NCI-H1105 (cell line): ENCODE results near the gene PTPRN2.

Experiments used
- DNase-seq: peaks from one replicate; lab custom pipeline; 2025; lab: John Stamatoyannopoulos, UW

Gene PTPRN2

DNA sequence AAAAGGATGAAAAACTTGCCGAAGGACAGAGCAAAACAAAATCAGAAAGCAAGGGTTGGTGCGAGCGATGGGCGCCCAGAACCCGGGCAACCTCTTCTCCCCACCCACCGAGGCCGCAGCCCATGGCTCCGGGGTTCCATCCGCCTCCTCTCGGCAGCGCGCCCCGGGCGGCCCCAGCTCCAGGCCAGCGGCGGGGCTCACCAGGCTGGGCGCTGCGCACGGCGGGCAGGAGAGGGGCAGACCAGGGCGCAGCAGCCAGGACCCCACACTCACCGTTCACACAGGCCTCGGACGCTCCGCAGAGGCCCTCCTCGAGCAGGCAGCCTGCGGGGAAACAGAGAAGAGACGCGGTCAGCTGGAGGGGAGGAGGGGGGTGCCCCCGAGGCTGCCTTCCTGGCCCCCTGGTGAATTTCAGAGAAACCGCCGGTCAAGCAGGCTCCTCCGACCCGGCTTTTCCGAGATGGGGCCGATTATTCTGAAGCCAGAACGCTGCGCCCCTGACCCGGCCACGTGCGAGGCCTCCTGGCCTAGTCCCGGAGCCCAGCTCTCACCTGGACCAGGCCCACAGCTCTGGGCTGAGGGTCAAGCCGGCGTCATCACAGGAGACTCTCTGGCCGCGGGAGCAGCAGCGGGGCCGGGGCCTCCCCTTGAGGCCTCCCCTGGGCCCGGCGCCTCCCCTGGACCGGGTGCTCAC lies 98.0 kb downstream of the PTPRN2 start:
- no peak for DNase-seq

DNA sequence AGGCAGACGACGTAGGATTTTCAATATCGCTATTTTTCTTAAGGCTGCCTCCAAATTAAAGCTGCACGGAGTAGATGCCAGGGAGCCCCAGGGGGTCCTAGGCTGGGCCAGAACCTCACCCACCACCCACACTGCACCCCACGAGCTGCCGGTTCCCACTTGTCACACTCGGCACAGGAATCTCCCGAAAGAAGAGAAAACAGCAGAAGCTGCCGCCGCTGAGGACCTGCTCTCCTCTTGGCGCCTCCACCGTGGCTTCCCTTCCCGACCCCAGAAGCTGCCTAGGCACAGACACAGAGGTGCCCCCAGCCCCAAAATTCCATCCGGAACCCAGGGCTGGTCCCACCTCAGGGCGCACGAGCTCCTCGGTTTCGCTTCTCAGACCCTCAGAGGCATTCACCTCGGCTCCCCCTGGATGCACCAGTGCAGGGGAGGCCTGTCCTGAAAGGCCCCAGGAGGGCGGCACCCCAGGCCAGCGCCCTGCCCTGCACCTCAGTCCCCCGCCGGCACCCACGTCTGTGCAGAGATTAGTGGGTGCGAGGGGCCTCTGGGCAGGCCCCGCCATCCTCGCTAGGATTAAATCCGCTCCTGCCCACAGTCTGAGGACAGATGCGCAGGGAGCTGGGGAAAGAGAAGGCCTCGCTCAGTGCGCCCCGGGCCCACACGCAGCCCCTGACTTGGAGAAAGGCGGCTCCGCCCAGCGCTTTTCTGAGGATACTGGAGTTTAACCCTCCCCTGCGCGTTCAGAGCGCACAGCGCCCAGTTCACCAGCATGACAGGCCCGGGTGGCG lies 99.2 kb downstream of the PTPRN2 start:
- DNase-seq: no peak

DNA sequence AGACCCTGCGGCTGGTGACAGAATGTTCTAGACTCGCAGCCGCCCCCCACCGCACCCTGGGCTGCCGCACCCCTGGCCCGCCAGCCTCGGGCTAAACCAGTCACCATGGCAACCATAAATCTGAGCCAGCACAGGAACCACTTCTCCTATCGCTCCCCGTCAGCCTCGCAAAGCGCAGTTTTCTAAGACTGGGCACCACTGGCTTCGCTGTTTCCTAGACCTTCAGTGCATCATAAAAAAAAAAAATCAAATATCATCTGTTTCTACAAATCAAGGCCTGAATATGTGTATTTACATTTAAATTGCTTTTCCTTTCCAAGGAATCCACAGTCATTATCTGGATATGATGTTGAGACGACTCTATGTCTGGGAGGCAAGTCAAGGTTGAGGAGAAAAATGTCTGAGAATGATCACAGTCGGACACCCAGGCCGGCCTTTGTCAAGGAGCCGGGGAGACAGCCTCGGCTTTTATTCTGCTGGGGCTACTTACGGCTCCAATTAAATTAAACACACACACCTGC lies 99.9 kb downstream of the PTPRN2 start:
- DNase-seq: peak; percentile 56

DNA sequence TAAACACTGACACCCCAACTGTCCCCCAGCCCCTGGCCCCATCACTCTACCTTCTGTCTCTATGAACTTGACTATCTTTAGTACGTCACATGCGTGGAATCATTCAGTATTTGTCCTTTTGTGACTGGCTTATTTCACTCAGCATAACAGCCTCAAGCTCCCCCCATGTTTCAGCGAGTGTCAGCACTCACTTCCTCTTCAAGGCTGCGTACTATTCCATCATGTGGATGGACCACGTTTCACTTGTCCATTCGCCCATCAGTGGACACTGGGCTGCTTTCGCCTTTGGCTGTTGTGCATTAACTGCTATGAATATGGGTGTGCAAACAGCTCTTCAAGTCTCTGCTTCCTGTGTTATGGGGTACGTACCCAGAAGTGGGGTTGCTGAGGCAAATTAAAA lies 100.7 kb downstream of the PTPRN2 start:
- DNase-seq: no peak

DNA sequence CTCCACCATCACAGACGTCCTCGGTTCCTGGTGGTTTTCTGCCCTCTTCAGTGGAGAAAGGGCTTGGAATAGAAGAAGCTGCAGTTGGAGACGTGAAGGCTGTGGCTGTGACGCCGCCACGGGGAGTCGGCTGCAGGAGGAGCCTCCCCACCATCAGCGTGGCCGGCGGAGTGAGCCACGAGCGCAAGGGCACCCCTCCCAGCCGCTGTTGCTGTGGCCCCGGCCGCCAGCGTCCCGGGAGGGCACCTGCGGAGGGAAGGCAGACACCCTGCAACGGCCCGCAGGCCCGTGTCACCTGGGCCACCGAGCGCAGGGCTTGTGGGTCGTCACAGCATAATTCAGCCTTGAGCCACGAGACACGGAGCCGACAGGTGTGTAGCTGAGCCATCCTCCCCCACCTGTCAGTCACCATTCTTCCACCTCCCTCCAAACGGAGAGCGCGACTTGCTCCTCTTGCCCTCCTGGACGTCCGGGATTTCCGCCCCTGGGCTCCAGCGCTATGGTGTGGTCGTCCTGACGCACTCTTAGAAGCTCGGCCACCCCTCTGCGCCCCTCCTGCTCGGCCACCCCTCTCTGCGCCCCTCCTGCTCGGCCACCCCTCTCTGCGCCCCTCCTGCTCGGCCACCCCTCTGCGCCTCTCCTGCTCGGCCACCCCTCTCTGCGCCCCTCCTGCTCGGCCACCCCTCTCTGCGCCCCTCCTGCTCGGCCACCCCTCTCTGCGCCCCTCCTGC lies 102.7 kb downstream of the PTPRN2 start:
- no peak for DNase-seq

DNA sequence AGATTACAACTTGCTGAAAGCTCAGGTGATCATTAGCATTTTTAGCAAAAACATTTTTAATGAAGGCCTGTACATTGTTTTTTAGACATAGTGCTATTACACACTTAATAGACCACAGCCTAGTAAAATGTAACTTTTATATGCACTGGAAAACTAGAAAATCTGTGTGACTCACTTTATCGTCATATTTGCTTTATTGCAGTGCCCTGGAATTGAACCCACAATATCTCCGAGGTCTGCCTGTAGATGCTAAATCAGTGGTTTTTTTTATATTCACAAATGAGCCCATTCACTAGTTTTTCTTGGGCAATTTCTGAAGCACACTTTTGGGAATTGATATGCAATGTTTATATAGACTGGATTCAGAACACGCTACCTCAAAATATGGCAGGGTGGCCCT lies 105.1 kb downstream of the PTPRN2 start:
- no peak for DNase-seq

DNA sequence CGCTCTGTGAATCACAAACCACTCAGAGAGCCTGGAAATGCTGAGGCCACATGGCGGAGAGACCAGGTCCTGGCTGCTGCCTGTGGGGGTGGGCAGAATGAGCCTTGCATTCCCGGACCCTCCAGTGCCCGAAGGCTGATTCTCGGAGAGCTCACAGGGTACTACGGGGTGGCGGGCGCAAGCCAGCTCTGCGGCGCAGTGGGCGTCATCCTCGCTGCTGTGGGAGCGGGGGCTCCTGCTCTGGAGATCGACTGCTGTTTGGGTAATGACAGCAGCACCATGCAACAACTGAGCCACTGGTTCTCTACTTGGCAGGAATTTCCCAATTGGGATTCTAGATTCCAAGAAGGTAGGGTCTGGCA lies 108.0 kb downstream of the PTPRN2 start:
- no peak for DNase-seq

DNA sequence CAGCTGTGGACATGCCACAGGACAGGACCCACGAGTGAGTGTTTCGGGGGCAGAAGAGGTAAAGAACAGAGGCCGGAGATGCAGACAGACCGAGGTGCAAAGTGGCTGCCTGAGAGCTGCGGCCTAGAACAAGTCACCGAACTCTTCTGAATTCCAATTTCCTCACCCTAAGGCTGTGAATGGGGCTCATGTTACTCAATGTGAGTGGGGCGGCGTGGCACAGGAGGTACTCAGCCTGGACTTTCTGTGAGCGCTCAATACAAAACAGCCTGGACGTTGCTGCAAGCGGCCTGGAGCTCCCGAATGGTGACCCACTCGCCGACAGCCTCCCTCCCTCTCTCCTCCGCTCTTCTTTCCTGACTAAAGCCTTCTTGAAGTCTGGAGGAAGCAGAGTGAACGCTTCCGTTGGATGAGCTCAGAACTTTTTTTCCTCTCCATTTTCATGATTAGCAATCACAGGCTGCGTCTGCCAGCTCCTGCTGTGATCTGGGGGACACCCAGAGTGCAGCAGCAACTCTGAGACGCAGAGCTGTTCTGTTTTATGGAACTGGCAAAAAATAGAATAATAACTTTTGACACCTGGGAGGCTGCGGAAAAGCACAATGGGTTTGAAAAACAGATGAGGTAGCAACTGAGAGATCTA lies 108.5 kb downstream of the PTPRN2 start:
- DNase-seq: no peak

DNA sequence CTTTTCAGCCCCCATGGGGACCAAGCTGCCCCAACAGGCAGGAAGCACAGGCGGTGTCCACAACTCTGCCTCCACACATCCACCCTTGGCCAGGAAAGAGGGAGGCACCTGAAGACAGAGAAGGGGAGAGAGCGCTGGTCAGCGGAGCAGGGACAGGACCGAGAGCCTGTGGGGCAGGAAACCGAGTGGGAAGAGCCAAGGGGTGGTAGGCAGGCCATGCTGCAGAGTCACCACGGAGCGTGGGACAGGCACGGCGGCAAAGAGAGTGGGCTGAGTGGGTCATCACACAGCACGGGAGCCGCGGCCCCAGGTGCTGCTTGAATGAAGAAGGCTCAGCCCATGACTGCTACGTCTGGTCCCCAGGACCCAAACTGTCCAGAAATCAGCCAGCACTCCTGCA lies 109.8 kb downstream of the PTPRN2 start:
- DNase-seq: no peak

DNA sequence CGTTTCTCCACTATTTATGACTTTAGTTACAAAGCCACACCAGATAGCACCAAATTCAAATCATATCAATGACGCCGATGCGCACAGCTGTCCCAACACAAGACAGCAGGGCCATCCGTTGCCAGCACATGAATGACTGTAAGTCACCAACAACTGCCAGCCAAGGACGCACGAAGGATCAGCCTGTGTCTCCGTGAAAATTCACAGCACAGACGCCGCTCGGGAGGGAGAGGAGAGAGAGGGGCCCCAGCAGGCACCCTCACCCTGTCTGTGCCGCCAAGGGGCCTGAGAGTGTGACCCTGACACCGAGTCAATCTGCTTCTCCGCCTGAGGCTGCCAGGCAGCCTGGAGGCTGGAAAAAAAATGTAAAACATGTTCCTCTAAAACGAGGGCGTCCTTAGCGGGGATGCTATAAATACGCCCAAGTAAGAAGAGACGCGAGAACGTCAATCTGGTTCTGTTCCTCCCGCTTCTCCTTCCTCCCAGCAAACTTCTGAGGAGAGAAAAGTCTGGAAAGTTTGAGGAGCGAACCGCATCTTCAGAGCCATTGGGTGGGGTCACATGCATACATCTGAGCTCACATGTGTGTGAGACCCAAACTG lies 111.2 kb downstream of the PTPRN2 start:
- DNase-seq: no peak

DNA sequence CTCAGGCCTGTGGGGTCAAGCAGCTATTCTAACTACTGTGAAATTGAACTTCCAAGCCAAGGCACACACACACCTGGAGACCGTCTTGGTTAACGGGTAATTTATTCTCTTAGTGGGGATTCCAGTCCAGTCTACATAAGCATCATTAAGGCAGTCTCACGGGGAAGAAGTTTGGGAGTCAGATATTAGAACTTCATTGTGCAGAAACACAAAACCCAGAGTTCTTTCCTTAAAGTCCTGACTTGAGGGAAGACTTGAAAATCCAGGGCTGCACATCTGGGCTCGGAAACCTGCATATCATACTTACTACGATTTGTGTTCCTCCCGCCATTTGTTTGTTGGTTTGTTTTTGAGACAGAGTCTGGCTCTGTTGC lies 112.0 kb downstream of the PTPRN2 start:
- no peak for DNase-seq

DNA sequence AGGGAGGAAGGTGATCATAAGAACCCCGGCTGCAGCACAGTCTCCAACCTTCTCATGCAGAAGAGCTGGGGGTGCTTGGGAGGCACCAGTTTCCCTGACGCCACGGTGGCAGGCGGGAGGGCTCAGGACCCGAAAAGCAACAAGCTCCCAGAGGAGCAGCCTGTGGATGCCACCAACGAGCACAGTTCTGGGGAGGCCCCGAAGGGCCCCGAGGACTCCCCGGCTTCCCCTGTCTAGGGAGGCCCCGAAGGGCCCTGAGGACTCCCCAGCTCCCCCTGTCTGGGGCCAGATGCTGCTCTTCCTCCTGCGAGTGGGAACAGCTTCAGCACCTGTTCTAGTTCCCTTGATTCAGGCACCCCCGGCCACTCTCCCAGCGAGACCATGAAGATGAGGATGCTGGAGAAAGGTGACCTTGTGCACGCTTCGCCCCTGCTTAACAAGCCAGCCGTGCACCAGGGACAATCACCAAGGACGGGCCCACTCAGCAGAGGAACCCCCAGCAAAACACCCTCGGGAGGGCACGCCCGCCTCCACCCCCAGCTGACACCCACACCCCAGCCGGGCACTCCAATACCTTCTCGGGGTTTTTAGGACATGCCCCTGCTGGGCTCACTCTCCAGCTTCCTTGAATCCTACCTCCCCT lies 112.5 kb downstream of the PTPRN2 start:
- DNase-seq: no peak

DNA sequence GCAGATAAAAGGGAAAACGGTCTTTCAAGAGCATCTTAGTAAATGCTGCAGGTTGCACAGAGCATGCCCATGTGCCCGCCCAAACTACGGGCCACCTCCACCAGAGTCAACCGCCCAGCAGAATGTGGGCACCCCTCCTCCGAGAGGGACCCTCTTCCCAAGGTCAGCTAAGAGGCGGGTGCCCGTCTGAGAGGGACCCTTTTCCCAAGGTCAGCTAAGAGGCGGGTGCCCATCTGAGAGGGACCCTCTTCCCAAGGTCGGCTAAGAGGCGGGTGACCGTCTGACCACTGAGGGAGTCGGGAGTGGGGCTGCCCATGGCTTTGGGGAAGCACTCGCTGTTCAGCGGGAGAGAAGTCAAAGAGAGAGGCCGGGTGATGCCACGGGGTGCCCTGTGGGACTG lies 113.1 kb downstream of the PTPRN2 start:
- DNase-seq: no peak

DNA sequence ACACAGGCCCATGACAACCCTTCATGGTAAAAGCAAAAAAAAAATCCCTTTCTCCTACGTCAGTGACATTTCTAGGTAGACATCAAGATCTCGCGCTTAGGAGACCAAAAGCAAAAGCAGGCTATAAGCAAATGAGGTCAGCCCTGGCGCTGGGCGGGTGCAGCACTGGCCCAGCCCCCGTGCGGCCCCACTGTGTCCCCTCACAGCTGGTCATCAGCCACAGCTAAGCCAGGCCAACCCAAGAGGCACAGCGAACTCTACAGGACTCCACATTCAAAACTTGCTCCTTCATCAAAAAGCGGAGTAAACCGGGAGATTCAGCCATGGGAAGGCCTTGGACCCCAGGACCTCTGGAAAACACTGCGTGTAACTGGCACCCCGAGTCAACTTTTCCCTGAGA lies 113.7 kb downstream of the PTPRN2 start:
- no peak for DNase-seq

DNA sequence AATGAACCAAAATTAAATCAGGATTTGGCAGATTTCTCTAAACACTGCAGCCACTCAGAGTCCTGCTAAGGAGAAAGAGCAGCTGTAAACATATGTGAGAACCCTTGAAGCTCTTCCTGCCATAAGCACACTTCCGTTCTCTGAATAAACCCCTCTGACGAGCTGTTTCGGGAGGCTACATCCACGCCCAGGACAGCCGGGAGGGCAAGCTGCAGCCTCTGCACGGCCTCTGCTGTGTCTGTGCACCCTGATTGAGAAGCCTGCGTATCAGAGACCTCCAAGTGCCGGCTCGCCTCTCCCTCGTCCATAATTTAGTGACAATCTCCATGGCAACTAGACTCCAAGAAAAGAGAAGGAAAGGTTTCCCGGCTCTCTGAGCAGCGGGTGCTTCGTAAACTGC lies 114.4 kb downstream of the PTPRN2 start:
- no peak for DNase-seq

DNA sequence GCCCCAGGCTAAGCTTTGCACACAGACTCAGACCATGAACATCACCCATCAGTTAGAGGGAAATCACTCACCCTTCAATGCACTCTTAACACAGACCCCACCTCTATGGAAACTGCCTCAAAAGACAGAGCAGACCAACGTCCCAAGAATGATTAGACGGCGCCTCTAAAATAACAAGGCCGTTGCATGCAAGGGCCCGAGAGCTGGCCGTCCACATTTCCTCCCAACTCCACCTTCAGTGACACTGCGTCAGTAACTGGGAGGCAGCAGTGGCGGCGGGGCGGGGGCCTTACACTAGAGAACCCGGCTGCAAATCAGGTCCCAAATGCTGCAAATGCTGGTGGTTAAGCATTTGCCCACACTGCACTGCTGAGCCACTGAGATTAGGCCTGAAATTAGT lies 115.0 kb downstream of the PTPRN2 start:
- DNase-seq: no peak

DNA sequence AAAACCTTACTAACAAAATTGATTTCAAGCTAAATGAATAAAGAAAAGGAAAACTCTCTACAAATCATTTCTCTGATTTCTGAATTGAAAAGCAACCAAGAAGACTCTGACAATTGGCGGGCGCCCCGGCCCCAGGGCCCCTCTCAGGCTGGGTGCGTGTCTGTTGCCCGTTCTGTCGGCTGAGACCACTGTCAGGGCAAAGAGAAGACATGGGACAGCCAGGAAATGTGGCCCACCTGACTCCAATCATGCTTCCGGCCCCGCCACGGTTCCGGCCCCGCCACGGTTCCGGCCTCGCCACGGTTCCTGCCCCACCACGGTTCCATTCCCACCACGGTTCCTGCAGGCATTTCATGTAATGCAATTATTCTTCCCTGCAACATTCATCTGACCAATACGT lies 115.9 kb downstream of the PTPRN2 start:
- no peak for DNase-seq

DNA sequence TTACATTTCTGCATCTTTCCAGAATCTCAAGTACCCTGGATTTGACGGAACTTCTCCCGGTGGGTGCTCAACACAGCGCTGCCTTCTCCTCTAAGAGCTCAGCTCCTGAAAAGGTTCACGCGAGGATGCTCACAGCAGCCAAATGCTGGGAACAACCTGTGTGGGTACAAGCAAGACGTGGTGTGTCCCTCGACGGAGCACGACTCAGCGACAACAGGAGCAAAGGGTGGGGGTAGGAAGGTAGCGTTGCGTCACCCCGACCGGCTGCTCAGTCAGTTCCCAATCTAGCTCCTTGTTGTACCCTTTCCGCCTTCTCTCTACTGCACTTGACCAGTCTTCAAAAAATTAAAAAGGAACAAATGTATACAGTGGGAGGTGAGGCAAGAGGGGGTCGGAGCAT lies 117.3 kb downstream of the PTPRN2 start:
- DNase-seq: no peak

DNA sequence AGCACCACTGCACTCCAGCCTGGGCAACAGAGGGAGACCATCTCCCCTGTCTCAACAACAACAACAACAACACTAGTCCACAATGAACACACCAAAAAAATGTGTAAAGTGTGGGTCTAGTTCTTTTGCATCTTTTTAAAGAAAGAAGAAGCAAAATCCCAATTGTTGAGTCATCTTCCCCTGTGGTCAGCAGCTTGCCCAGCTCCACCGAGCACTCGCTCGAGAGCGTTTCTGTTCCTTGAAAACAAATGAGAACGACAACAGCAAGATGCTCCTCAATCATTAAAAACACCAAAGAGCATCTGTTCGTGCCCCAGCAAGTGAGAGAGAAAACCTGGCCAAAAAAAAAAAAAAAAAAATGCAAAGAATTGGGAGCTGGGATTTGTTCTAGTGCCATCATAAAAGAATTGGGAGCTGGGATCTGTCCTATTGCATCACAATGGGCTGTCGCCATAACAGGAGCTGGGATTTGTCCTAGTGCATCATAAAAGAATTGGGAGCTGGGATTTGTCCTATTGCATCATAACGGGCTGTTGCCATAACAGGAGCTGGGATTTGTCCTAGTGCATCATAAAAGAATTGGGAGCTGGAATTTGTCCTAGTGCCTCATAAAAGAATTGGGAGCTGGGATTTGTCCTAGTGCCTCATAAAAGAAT lies 118.1 kb downstream of the PTPRN2 start:
- no peak for DNase-seq

DNA sequence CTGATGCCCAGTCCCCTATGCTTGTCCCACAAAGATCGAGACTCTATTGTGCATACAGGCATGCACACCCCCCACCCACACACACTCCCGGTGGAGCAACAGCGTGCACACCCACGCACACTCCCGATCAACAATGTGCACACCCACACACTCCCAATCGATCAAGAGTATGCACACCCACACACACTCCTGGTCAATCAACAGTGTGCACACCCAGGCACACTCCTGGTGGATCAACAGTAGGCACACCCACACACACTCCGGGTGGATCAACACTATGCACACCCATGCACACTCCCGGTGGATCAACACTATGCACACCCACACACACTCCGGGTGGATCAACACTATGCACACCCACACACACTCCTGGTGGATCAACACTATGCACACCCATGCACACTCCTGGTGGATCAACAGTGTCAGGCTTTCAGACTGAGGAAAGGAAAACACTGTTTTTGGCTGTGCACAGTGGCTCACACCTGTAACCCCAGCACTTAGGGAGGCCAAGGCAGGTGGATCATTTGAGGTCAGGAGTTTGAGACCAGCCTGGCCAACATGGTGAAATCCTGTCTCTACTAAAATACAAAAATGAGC lies 118.8 kb downstream of the PTPRN2 start:
- no peak for DNase-seq

DNA sequence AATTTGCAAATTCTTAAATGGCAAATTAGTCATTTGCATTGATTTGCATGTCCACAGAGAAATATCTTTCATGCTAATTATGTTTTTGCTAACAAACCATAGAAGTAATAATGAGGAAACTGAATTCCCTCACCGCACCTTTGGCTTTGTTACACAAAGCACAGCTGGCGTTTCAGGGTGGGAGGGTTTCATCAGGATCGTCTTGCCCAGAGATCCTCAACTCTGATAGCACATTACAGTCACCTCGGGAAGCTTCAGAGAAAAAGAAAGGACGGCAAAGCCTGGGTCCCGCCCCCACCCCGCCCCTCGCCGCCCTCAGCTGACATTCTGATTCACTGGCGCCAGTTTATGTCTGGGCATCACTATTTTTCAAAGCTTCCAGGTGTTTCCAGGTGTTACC lies 119.4 kb downstream of the PTPRN2 start:
- DNase-seq: no peak
